GM21367 (cell line): ENCODE data around the gene VIL1.

Experiments
- ATAC-seq: cut with Tn5 transposase; IDR thresholded peaks from one replicate; pipeline ENCODE4 v1.9.1; 2021; ENCODE audit not compliant: unreplicated experiment

VIL1 gene

DNA sequence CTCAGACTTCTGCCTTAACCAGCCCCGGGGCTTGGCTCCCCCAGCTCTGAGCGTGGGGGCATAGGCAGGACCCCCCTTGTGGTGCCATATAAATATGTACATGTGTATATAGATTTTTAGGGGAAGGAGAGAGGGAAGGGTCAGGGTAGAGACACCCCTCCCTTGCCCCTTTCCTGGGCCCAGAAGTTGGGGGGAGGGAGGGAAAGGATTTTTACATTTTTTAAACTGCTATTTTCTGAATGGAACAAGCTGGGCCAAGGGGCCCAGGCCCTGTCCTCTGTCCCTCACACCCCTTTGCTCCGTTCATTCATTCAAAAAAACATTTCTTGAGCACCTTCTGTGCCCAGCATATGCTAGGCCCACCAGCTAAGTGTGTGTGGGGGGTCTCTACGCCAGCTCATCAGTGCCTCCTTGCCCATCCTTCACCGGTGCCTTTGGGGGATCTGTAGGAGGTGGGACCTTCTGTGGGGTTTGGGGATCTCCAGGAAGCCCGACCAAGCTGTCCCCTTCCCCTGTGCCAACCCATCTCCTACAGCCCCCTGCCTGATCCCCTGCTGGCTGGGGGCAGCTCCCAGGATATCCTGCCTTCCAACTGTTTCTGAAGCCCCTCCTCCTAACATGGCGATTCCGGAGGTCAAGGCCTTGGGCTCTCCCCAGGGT, 13.7 kb upstream of the VIL1 start:
- ATAC-seq: no peak

GRCh38 chr2:218405746-218406208, 13.1 kb upstream of the VIL1 start:
- peak; percentile 11 for ATAC-seq

- peak; percentile 67 for ATAC-seq
Measured at GRCh38 chr2:218406209-218406948, 12.5 kb upstream of the VIL1 start.

- ATAC-seq: no peak
Measured at GRCh38 chr2:218406949-218407618, 11.8 kb upstream of the VIL1 start.

- no peak for ATAC-seq
Measured at GRCh38 chr2:218407717-218408116, 11.2 kb upstream of the VIL1 start.

- ATAC-seq: no peak
Measured at GRCh38 chr2:218418321-218418716, 604 bp upstream of the VIL1 start.

GRCh38 chr2:218419630-218420216, 800 bp downstream of the VIL1 start:
- ATAC-seq: no peak

- no peak for ATAC-seq
Measured at GRCh38 chr2:218421027-218421426, 2.1 kb downstream of the VIL1 start.

DNA sequence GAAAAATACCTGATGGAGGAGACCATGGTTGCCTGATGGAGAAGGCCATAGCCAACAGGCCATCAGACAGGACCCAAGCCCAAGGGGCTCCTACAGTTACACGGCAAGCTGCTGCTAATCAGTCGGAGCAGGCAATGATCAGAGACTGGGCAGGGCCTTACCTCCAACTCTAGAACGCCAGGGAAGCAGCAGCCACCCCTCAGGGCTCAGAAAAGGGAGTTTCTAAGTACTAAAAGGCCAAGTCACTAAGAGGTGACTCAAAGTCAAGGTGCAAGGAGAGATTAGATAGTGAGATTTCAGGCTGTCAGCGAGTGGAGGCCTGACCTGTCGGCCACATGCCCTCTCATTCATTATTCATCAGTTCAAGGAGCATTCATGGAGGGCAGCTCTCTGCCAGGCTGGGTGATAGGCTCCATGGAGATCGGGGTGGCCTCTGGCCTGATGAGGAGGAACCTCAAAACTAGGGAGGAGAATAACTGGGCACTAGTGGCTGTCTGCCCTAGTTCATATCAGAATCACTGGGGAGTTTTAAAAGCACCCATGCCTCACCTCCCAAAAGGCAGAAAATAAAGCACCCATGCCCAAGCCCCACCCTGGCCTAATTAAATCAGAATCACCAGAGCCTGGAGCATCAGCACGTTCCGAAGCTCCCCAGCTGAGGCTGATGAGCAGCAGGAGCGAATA, 3.6 kb downstream of the VIL1 start:
- no peak for ATAC-seq

- no peak for ATAC-seq
Measured at GRCh38 chr2:218423584-218423983, 4.7 kb downstream of the VIL1 start.

GRCh38 chr2:218425531-218425930, 6.6 kb downstream of the VIL1 start:
- no peak for ATAC-seq

DNA sequence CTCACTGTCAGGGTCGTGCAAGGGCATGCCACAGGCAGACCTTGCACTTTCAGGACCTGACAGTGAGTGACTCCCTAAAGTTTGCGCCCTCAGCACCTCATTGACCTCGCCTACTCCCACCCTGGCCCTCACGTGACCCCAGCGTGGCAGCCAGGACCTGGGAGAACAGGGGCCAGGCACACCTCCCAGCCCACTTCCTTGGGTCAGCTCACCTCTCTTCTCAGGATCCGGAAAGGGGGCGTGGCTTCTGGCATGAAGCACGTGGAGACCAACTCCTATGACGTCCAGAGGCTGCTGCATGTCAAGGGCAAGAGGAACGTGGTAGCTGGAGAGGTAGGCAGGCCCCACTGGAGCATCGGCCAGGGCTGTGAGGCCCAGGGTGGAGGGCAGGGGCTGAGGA, 8.8 kb downstream of the VIL1 start:
- ATAC-seq: no peak

DNA sequence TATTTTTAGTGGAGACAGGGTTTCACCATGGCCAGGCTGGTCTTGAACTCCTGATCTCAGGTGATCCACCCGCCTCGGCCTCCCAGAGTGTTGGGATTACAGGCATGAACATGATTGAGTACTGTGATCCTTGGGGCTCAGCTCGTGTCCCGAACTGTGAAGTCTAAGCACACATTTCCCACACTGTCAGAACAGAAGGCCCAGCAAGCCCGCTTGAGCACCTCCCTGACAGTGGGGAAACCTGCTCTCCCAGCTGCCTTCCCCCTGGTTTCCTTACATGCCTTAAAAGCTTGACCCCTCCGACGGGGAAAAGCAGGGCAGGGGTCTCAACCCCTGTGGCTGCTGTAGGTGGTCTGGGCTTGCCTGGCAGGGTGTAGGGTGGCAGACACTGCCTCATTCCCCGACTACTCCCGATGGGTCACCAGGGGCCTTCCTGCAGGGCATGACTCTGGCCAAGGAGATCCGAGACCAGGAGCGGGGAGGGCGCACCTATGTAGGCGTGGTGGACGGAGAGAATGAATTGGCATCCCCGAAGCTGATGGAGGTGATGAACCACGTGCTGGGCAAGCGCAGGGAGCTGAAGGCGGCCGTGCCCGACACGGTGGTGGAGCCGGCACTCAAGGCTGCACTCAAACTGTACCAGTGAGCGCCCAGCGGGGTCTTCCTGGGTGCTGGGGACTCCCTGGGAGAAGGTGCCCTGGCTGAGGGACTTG, 10.1 kb downstream of the VIL1 start:
- no peak for ATAC-seq

- no peak for ATAC-seq
Measured at GRCh38 chr2:218429911-218430692, 11.2 kb downstream of the VIL1 start.

DNA sequence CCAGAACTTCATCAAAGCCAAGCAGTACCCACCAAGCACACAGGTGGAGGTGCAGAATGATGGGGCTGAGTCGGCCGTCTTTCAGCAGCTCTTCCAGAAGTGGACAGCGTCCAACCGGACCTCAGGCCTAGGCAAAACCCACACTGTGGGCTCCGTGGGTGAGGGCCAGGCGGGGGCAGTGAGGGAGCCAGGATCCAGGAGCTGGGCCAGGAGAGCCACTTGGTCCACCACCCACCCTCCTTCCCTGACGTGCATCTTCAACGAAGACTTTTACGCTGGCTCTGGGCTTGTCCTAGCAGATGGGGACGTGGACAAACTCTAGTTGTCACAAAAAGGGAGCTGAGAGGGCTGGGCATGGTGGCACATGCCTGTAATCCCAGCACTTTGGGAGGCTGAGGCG, 11.8 kb downstream of the VIL1 start:
- ATAC-seq: no peak

- no peak for ATAC-seq
Measured at GRCh38 chr2:218431878-218432277, 13.0 kb downstream of the VIL1 start.

DNA sequence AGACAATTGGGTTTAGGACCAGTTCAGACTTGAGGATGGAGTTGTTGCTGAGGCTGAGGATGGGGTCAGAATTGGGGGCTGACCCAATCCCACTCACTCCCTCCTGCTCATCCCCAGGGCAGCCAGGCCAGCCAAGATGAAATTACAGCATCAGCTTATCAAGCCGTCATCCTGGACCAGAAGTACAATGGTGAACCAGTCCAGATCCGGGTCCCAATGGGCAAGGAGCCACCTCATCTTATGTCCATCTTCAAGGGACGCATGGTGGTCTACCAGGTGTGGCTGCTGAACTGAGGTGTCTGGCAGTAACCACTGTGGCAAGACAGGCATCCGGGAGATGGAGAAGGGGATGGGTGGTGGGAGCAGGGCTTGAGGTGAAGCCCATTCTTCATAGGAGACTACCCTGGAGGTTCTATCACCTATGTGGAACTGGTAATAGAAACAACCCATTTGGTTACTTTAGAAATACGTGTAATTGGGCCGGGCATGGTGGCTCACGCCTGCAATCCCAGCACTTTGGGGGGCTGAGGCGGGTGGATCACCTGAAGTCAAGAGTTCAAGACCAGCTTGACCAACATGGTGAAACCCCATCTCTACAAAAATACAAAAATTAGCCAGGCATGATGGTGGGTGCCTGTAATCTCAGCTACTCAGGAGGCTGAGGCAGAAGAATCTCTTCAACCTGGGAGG, 13.9 kb downstream of the VIL1 start:
- no peak for ATAC-seq

- no peak for ATAC-seq
Measured at GRCh38 chr2:218434456-218434855, 15.5 kb downstream of the VIL1 start.
